ENCODE data around the gene AP3D1. TPM values are rescaled to one million over a fixed set of nuclear protein-coding genes. Genes with fewer than 3 reads are reported as not detected.

The AP3D1 gene
- total RNA-seq, 4 donors from 2014 or later, result 71.0 to 139 (median 99.0) TPM

GRCh38 chr19:2062389-2062729, 89.0 kb downstream of the AP3D1 start:
- peak overlapping the region in 3 of 4 donors; percentile 55 to 69 (median 57) for H3K4me3 ChIP-seq

DNA sequence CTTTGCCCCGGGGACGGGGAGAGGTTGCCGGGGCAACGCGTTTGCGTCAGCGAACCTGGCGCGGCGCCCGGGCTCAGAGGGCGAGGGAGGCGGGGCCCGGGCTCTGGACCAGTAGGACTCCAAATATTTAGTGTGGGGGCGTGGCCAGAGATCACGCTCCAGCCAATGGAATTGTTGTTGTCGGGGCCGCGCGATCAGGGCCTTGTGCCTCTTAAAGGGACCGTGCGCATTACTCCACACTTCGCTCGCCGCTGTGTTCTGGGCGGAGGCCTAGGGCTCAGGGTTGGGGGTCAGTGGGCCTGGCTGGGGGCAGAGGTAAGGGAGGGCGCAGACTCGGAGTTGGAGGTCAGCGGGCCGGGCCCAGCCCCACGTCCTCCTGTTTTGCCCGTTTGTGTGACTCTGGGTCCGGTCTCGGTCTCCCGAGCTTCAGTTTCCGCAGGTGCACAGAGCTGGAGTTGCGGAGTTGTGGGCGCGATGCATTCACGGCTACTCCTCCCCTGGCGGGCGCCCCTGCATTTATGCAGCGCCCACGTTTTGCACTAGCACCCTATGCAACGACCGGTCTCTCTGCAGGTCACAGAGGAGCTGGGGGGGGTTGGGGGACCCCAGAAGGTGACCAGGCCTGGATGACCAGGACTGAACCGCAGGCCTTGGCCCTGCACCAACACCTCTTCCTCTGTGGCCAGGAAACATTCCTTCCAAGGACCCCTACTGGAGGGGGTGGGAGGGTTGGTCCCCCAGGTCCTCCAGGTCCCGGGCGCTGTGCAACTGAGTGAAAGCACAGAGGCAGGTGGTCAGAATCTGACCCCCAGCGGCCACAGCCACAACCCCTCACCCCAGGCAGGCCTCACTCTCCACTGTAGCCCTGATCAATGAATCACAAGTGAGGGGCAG, 89.6 kb downstream of the AP3D1 start:
- intact Hi-C loops (cut with DNase I; ENCODE audit: low total_unique reads) (loop anchor here (1.0 to 10.0 kb wide), 6 partner anchors 29 to 1313 kb away; partner anchors contain the start of genes GPX4 and MIDN), in situ Hi-C loops (cut with MboI; ENCODE audit: low sequenced_read_pairs in 4 of 4) (loop anchor here in 1 of 4 donors (10.0 kb wide), 1 partner anchor 127 kb away; no protein-coding TSS in a partner anchor)
- peak overlapping the region; percentile 65 to 96 (median 74) for H3K4me3 ChIP-seq
- peak; percentile 88 to 95 for TF ChIP-seq POLR2A (IDR thresholded peaks at IDR 0.05)
- no peak for TF ChIP-seq CTCF (IDR thresholded peaks at IDR 0.05 in 4 of 5, conservative IDR thresholded peaks at IDR 0.05 in 1 of 5)
- H3K9me3 ChIP-seq, result no peaks in the 10 kb centered on the region
- H3K36me3 ChIP-seq, result no peaks in the 10 kb centered on the region
- ATAC-seq (peak; percentile 57 to 64), DNase-seq (peak; percentile 98 to 99)
- peaks cover 42 to 57% of the 10 kb centered on the region in 2 donors for H3K4me1 ChIP-seq
- no peaks in the 10 kb centered on the region for H3K27me3 ChIP-seq
- peak overlapping the region; percentile 95 to 100 (median 98) for H3K27ac ChIP-seq

More at GRCh38 chr19:2062389-2062729, 89.0 kb downstream of the AP3D1 start:
- no peak for ATAC-seq
- in situ Hi-C loops (cut with MboI; ENCODE audit: low sequenced_read_pairs in 4 of 4) (loop anchor here in 1 of 4 donors (10.0 kb wide), 1 partner anchor 128 kb away; no protein-coding TSS in a partner anchor), intact Hi-C loops (cut with DNase I; ENCODE audit: low total_unique reads) (loop anchor here (5.0 to 10.0 kb wide), 5 partner anchors 565 to 1312 kb away; partner anchors contain the start of genes GPX4 and MIDN)
- Histone ChIP-seq H3K4me1 (peaks cover 42 to 51% of the 10 kb centered on the region in 2 donors), H3K9me3 (no peaks in the 10 kb centered on the region), H3K27ac (peak overlapping the region; percentile 95 to 100 (median 98)), H3K36me3 (no peaks in the 10 kb centered on the region), H3K27me3 (no peaks in the 10 kb centered on the region)
- no peak for DNase-seq
- TF ChIP-seq CTCF (IDR thresholded peaks at IDR 0.05 in 4 of 5, conservative IDR thresholded peaks at IDR 0.05 in 1 of 5) (no peak), POLR2A (IDR thresholded peaks at IDR 0.05) (no peak)

- DNase-seq, result peak in 1 of 2 donors; percentile 80
- Histone ChIP-seq H3K4me1 (peaks cover 45 to 60% of the 10 kb centered on the region in 2 donors), H3K9me3 (no peaks in the 10 kb centered on the region), H3K36me3 (no peaks in the 10 kb centered on the region), H3K27me3 (no peaks in the 10 kb centered on the region), H3K4me3 (peak overlapping the region; percentile 65 to 96 (median 74)), H3K27ac (peak overlapping the region; percentile 95 to 100 (median 98))
- TF ChIP-seq CTCF (IDR thresholded peaks at IDR 0.05 in 4 of 5, conservative IDR thresholded peaks at IDR 0.05 in 1 of 5), result no peak
- peak; percentile 83 to 99 for TF ChIP-seq POLR2A (IDR thresholded peaks at IDR 0.05)
- intact Hi-C loops (cut with DNase I; ENCODE audit: low total_unique reads) (loop anchor here (1.0 to 10.0 kb wide), 6 partner anchors 29 to 1314 kb away; partner anchors contain the start of genes GPX4 and MIDN), in situ Hi-C loops (cut with MboI; ENCODE audit: low sequenced_read_pairs in 4 of 4) (loop anchor here in 1 of 4 donors (10.0 kb wide), 1 partner anchor 126 kb away; no protein-coding TSS in a partner anchor)
- peak; percentile 26 to 33 for ATAC-seq
These were observed 90.4 kb downstream of the AP3D1 start for GRCh38 chr19:2060884-2061494.

- in situ Hi-C loops (cut with MboI; ENCODE audit: low sequenced_read_pairs in 4 of 4), result loop anchor here in 1 of 4 donors (10.0 kb wide), 1 partner anchor 125 kb away; no protein-coding TSS in a partner anchor
- peaks cover 51 to 70% of the 10 kb centered on the region in 2 donors for H3K4me1 ChIP-seq
- no peaks in the 10 kb centered on the region for H3K36me3 ChIP-seq
- TF ChIP-seq POLR2A (IDR thresholded peaks at IDR 0.05) (peak; percentile 87 to 94), CTCF (IDR thresholded peaks at IDR 0.05 in 4 of 5, conservative IDR thresholded peaks at IDR 0.05 in 1 of 5) (peak in 1 of 5 experiments; percentile 13)
- peak overlapping the region; percentile 65 to 96 (median 74) for H3K4me3 ChIP-seq
- DNase-seq (peak; percentile 91 to 97), ATAC-seq (peak; percentile 56 to 58)
- peak overlapping the region; percentile 95 to 100 (median 98) for H3K27ac ChIP-seq
- no peaks in the 10 kb centered on the region for H3K27me3 ChIP-seq
- H3K9me3 ChIP-seq, result no peaks in the 10 kb centered on the region
- intact Hi-C loops (cut with DNase I; ENCODE audit: low total_unique reads), result loop anchor here (1.0 to 10.0 kb wide), 6 partner anchors 8 to 1315 kb away; partner anchors contain the start of genes GPX4, MIDN and MKNK2
These were observed 91.8 kb downstream of the AP3D1 start for GRCh38 chr19:2059422-2060201.
